Tibial artery (tissue), 4 donors: Measurements from ENCODE around the gene NEDD9.

Experiments used
- DNase-seq, 2 donors: peaks; one replicate each; pipeline ENCODE4 v3.0.0-alpha.2; 2019
- H3K27ac ChIP-seq, 2 donors: fragments of 200-600 bp; sonication (generic) in 1 of 2; 1 replicate in 1 of 2; 2 replicates in 1 of 2; pipeline ENCODE4 v1.5.1; 2018 to 2019; ENCODE audit warnings: mild to moderate bottlenecking in 1 of 2
- H3K27me3 ChIP-seq, 2 donors: fragments of 200-600 bp; sonication (generic) in 1 of 2; one replicate each; pipeline versions ENCODE4 v1.5.1 to v1.6.0; 2016 to 2019
- H3K36me3 ChIP-seq, 3 donors: fragments of 200-600 bp; sonication (generic) in 2 of 3; one replicate each; pipeline ENCODE4 v1.5.1; 2016 to 2019; ENCODE audit warnings: mild to moderate bottlenecking in 2 of 3
- H3K4me1 ChIP-seq, 4 donors: fragments of 200-600 bp; sonication (generic) in 2 of 4; 1 replicate in 3 of 4; 2 replicates in 1 of 4; pipeline ENCODE4 v1.5.1; 2016 to 2019
- H3K4me3 ChIP-seq, 2 donors: fragments of 200-600 bp; sonication (generic) in 1 of 2; 1 replicate in 1 of 2; 2 replicates in 1 of 2; pipeline ENCODE4 v1.5.1; 2018 to 2019; ENCODE audit warnings: mild to moderate bottlenecking in 2 of 2
- H3K9me3 ChIP-seq, 3 donors: fragments of 200-600 bp; sonication (generic) in 1 of 3; one replicate each; pipeline ENCODE4 v1.5.1; 2016 to 2019
- CTCF ChIP-seq, 2 experiments: fragments of 200-600 bp in 1 of 2; fragments of 450-650 bp in 1 of 2; IDR thresholded peaks; one replicate each; pipeline ENCODE4 v1.5.1; 2017 to 2019; ENCODE audit warnings: antibody characterized with exemption in 2 of 2, mild to moderate bottlenecking in 1 of 2, moderate library complexity in 1 of 2
- intact Hi-C: fragments of 100-400 bp; cut with DNase I; formaldehyde crosslinking; loops from one replicate; pipeline ENCODE4 v1.15.0; 2023; ENCODE audit warnings: low total_unique reads

The NEDD9 gene

GRCh38 chr6:11152581-11152980, 79.9 kb downstream of the NEDD9 start:
- no peaks in the 10 kb centered on the region for H3K9me3 ChIP-seq
- no peak overlapping the region for H3K4me3 ChIP-seq
- no peak overlapping the region for H3K27ac ChIP-seq
- H3K36me3 ChIP-seq: no peaks in the 10 kb centered on the region
- intact Hi-C loops: no loop called here
- DNase-seq: no peak
- no peaks in the 10 kb centered on the region for H3K27me3 ChIP-seq
- no peaks in the 10 kb centered on the region for H3K4me1 ChIP-seq
- TF ChIP-seq CTCF (IDR thresholded peaks at IDR 0.05): no peak

GRCh38 chr6:11151488-11151887, 81.0 kb downstream of the NEDD9 start:
- no peaks in the 10 kb centered on the region for H3K27me3 ChIP-seq
- H3K9me3 ChIP-seq: no peaks in the 10 kb centered on the region
- no peak overlapping the region for H3K27ac ChIP-seq
- TF ChIP-seq CTCF (IDR thresholded peaks at IDR 0.05): no peak
- H3K4me1 ChIP-seq: no peaks in the 10 kb centered on the region
- intact Hi-C loops: no loop called here
- H3K4me3 ChIP-seq: no peak overlapping the region
- no peak for DNase-seq
- H3K36me3 ChIP-seq: no peaks in the 10 kb centered on the region

- H3K27ac ChIP-seq: no peak overlapping the region
- TF ChIP-seq CTCF (IDR thresholded peaks at IDR 0.05): no peak
- no peak overlapping the region for H3K4me3 ChIP-seq
- intact Hi-C loops: loop anchor here (5.0 kb wide), 2 partner anchors 348 to 423 kb away; no protein-coding TSS in a partner anchor
- H3K27me3 ChIP-seq: no peaks in the 10 kb centered on the region
- H3K36me3 ChIP-seq: no peaks in the 10 kb centered on the region
- DNase-seq: no peak
- no peaks in the 10 kb centered on the region for H3K9me3 ChIP-seq
- H3K4me1 ChIP-seq: peaks cover 0 to under 1% (median 0%) of the 10 kb centered on the region in 4 donors
Measured at GRCh38 chr6:11149551-11149950, 82.9 kb downstream of the NEDD9 start.

GRCh38 chr6:11146117-11146826, 86.2 kb downstream of the NEDD9 start:
- no peak for TF ChIP-seq CTCF (IDR thresholded peaks at IDR 0.05)
- DNase-seq: no peak
- intact Hi-C loops: loop anchor here (5.0 kb wide), 2 partner anchors 351 to 426 kb away; no protein-coding TSS in a partner anchor

GRCh38 chr6:11144393-11144851, 88.0 kb downstream of the NEDD9 start:
- H3K36me3 ChIP-seq: no peaks in the 10 kb centered on the region
- no peak overlapping the region for H3K27ac ChIP-seq
- peak; percentile 73 to 85 for DNase-seq
- H3K4me3 ChIP-seq: no peak overlapping the region
- intact Hi-C loops: loop anchor here (2.0 kb wide), 1 partner anchor 28 kb away; no protein-coding TSS in a partner anchor
- H3K9me3 ChIP-seq: no peaks in the 10 kb centered on the region
- peak; percentile 88 to 91 for TF ChIP-seq CTCF (IDR thresholded peaks at IDR 0.05)
- peaks cover 0 to 3% (median 0%) of the 10 kb centered on the region in 4 donors for H3K4me1 ChIP-seq
- H3K27me3 ChIP-seq: no peaks in the 10 kb centered on the region

More at GRCh38 chr6:11146117-11146826, 86.2 kb downstream of the NEDD9 start:
- no peaks in the 10 kb centered on the region for H3K27me3 ChIP-seq
- no peak overlapping the region for H3K27ac ChIP-seq
- H3K4me3 ChIP-seq: no peak overlapping the region
- H3K36me3 ChIP-seq: no peaks in the 10 kb centered on the region
- no peaks in the 10 kb centered on the region for H3K9me3 ChIP-seq
- peaks cover 0 to 3% (median 0%) of the 10 kb centered on the region in 4 donors for H3K4me1 ChIP-seq
